Measurements from ENCODE around the gene SLC43A1.
"Not testable (repeated sequence)": the region's sequence is repeated elsewhere in the genome, so short reads cannot be mapped to it uniquely, and the experiment has no call there.

SLC43A1 gene

DNA sequence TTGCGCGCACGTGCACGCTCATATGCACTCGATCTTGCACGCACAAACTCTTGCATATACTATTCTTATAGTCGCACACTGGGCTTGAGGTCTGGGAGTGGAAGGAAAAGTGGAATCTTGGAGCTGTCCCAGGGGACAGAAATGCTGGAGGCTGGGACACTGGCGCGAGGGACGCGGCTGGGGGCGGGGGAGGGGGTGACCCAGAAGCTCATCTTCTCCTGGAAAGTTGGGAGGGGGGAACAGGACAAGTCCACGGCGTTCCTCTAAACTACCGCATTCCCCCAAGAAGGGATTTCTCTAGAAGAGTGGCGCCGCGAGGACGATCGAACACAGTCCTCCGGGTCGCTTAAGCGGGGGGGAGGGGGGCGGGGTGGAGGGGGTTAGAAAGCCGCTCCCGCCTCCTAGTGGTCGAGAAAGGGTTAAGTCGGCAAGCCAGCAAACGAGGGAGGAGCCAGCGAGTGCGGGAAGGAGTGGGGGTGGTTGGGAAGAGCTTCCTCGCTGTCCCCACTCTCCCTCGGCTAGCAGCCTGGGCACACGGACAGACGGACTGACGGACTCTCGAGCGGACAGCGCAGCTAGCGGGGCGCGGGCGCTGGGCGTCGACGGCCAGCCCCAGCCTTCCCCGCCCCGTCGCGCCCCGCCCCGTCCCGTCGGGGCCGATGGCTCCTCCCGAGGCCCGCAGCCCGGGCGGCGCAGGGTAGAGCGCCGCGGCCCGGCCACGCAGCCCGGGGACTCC, 55.3 kb downstream of the SLC43A1 start, which contains the start of gene RTN4RL2:
TSS of gene RTN4RL2 (plus strand) at position 507 of the 736 bp plus-strand sequence. CDS start 338 bp downstream, outside the sequence.
- no peak for DNase-seq

DNA sequence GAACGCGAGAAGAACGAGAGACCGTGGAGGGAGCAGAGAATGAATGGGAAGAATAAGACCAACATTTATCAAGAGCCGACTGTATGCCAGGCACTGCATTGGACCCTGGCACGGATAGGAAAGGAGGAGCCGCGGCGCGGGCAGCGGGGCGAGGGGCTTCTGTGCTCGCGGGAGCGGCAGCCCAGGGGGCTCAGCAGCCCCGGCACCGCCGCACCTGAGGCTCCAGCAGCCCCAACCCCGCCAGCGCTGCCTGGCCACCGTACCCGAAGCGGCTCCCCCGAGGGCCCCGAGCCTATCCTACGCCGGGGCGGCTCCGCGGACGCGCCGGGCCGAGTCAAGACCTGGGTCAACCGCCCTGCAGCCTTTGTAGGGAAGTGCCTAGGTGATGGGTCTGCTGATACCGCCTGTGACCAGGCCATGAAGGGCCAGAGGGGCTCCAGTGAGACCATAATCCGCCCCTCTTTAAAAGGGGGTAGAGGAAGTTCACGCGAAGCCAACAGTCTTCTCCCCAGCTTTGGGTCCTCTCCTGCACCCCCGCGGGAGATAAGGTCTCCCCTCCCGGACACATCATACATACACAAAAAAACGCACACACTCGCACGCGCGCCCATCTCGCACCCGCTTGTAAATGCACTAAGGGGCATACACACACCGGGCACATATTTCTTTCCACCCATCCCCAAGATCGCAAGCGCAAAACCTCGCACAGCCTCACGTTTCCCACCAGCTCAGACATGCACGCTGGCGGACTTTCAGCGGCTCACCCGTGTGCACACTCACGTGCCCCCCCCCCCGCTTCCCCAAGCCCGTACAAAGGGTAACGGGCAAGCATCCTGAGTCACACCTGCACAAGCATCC, 56.1 kb downstream of the SLC43A1 start:
- DNase-seq, result no peak

DNA sequence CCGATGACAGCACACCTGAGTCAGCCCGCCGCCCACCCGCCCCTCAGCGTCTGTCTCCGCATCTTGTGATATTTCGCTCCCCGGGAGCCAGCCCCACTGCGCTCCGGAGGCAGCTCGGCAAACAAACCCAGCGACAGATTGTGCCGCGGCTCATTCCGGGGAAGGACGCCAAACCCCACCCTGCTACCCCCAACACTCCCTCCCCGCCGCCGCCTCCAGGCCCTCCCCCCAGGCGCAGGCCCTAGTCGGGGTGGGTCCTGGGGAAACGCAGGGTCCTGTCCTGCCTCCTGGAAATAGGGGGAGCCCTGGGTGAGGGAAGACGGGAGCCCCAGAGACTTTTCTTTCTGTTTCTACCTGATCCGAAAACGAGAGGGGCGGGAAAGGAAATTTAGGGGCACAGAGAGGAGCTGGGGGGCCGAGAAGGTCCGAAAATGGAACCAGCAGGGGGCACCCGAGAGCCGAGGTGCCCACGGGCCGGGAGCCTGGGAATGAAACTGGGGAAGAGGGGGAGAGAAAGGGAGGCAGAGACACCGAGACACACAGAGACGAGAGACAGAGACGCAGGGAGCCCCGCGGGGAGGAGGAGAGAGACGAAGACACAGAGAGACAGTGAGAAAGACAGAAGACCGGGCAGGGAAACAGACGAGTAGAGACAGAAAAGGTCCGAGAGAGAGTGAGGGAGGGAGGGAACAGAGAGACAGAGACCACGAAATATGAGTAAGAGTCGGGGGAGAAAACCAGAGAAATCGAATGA, 56.9 kb downstream of the SLC43A1 start:
- DNase-seq, result no peak

DNA sequence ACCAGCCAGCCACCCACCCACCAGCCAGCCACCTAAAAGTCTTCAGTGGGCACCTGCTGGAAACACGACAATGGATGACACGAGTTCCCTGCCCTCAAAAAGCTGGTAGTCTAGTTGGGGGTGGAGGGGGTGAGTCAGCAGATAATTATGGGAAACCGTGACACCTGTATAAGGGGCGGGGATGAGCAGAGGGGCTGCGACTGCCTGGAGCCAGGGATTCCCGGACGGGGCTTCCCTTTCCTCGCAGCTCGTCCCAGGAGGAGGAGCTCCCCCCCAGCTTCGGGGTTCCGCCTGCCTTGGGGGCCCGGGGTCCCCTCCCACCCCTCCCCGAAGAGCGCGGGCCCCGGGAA, 57.5 kb downstream of the SLC43A1 start:
- DNase-seq, result no peak

DNA sequence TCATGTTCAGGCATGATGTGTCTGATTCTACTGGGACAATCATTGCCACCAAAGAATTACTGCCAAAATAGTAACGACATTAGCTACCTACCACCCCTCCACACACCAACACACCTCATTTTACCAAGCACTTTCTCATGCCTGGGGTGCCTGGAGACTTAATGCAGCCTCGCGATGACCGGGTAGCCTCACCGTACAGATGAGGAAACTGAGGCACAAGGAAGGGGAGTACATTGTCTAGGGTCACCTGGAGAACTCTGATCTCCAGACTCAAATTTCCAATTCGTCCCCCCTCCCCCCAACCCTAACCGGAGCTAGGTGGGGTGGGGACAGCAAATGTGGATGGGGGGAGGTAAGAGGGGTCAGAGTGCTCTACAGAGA, 57.9 kb downstream of the SLC43A1 start:
- DNase-seq, result no peak

DNA sequence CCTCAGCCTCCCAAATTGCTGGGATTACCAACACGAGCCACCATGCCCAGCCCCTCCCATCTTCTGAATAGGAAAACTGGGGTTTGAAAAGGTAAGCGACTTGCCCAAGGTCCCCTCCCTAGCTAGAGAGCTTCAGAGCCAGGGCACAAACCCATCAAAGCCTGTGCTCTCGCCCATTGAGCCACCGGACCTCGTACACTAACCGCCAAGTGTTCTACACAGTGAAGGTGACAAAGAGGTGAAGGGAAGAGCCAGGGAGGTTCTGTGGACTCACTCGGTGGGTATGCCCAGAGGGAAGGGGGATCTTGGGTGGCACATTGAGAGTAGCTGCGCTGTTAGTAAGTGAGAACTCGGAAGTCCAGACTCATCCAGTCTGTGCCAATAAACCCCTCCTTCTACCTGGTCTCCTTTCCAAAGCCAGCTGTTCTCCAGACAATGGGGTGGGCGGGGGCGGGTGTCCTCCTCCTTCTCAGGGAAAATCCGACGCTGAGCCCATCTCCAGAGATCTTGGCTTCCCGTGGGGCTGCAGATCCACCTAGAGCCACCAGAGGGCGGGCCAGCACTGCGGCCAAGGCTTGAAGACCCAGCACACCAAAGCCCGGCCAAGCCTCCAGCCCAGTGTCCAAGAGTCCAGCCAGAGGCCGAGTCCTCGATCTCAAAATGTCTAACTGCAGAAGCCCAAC, 58.4 kb downstream of the SLC43A1 start:
- DNase-seq, result peak in 1 of 2 experiments; percentile 51

DNA sequence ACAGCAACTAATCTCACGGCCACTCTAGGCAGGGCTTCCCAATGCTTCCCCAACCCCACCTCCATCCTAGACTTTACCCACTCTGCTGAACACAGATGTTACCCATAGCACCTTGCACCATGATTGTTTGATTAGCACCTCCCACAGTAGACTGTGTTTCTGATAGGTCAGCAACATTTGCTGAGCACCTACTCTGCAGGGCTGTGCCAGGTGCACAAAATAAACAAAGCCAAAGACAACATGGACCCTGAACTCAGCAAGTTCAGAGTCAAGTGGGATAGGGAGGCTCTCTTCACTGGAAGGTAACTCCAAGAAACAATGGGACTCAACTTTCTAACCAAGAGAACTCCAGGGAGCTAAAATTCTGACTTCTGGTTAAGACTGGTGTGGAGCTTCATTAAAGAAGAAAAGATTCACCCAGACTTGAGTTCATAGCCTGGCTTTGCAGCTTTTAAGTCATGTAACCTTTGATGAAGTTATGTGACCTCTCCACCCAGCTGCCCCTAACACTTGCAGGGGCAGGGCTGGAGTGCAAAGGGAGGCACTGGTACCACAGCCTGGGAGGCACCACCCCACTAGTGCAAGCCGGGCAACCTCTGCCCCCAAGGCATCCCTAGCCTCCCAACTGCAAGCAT, 61.8 kb downstream of the SLC43A1 start:
- no peak for DNase-seq

DNA sequence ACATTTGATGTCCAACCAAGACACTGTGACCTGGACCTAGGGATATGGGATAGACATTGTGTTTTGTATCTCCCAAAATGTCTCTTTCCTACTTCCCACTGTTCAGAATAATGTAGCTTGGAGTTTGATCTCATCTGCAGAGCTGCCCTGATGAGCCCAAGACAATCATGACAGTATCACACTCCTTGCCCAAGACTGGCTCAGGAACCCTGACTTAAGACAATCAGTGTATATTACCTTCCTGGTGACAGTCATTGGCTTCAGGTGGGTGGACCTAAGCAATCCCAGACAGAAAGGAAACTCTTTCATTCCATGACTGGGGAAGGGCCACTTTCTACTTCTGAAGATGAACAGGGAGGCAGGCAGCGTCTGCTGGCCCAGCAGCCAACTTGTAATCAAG, 69.4 kb downstream of the SLC43A1 start:
- no peak for DNase-seq

DNA sequence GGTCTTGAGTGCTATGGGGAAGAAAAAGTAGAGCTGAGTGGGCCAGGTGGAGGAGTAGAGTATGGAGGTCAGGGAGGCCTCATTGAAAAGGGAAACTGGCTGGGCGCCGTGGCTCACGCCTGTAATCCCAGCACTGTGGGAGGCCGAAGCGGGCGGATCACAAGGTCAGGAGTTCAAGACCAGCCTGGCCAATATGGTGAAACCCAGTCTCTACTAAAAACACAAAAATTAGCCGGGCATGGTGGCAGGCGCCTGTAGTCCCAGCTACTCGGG, 70.4 kb downstream of the SLC43A1 start:
- DNase-seq, result not testable (repeated sequence)

DNA sequence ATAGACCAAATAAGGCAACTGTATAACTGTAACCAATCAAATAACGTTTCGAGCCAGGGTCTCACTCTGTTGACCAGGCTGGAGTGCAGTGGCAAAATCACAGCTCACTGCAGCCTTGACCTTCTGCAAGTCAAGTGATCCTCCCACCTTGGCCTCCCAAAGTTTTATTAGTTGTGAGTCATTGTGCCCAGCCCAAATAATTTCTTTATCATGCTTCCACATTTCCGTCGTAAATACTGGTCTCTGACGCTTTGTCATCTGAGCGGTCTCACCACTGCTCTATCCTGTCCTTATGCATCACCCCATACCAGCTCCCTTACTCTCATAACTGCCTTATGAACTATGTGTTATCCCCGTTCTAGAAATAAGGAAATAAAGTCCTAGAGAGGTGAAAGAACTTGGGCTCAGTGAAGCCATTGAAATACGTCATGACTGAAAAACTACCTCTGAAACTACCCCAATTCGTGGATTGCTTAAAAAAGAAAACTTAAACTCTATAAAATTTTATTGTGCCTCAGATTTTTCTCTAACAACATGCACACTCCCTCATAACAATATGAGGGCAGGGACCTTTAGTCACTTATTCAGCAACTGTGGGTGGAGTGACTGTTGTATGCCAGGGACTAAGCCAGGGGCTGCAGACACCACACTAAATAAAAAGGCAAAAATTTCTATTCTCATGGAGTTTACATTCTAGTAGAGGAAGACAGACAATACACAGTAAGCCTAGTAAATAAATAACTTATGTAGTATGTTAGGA, 71.0 kb downstream of the SLC43A1 start:
- DNase-seq, result no peak

DNA sequence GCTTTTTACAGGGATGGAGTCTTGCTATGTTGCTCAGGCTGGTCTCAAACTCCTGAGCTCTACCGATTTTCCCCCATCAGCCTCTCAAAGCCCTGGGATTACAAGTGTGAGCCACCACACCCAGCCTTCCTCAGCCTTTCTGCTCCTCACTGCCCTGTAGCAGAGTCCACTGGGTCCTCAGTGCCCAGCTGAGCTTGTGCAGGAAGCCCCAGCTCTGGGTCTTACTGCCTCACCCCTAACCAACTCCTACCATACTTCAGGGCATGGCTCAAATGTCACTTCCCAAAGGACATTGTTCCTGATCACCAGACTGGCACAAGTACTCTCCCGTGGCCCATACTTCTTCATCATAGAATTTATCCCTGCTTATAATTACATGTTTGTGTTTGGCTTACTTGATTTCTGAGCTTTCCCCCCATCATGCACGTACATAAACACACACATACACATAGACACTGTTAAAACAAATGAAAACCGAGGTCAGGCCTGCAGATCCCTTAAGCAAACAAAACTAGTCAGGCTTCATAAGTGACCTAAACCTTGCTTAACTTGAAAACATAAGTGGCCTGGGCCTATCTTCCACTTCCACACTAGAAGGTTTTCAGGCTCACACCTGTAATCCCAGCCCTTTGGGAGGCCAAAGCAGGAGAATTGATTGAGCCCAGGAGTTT, 74.6 kb downstream of the SLC43A1 start:
- DNase-seq, result no peak

DNA sequence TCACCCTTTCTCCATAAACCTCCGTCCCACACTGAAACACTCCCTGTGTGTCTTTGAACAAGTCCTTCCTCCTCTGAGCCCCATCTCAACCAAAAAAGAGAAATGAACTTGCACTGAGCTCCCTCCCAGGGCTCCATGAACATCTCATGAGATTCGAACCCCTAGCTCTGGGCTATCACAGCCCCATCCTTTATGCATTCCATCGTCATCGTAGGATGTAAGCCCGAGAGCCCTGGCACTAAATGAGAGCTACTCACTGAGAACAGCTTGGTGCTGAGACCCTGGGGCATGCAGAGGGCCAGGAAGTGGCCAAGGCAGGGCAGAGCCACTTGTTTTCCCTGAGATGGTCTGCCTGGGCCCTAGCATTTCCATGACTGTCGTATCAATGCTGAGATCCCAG, 75.7 kb downstream of the SLC43A1 start:
- no peak for DNase-seq

DNA sequence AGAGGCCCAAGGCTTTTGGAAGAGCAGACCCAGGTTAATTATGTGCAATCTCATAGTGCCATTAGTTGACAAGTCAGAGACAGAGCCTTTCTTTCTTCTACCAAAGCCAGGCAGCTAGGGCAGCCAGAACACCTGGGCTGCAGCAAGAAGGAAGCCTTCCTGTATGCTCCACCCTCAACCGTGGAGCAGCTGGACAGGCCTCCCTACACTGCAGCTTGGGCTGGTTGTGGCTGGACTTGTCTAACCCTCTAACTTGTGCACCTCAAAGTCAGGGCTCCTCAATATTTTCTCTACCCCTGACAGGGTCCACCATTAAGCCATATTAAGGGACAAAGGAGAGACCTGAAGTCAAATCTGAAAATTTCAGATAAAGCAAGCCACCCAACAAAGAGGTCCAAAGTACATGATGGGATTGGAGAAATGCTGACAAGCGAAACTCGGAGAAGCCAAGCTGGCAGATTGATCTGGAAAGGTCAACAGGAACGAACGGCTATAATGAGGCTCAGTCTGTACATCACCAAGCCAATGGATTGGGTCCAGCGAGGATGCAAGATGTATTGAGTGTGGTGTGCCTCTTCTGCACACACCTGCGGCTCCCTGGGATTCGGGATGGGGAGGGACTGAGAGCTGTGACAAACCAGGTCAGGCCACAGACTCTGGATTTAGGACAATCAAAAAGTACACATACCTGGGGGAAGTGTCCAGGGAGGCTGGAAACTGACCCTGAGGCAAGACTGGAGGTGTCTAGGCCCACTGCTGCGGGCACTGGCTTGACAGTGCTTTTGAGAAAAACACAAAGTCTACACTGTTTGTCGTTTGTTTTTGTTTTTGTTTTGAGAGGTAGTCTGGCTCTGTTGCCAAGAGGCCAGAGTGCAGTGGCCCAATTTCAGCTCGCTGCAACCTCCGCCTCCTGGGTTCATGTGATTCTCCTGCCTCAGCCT, 76.9 kb downstream of the SLC43A1 start:
- no peak for DNase-seq

DNA sequence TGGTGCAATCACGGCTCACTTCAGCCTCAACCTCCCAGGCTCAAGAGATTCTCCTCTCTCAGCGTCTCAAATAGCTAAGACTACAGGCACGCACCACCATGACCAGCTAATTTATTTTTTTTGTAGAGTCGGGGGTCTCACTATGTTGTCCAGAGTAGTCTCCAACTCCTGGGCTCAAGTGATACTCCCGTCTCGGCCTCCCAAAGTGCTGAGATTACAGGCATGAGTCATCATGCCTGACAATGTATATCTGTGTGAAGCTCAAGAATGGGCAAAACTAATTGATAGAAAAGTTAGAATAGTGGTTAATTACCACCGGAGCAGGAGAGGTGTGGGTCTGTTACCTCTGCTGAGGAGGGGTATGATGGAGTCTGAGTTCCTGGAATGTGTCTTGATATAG, 79.5 kb downstream of the SLC43A1 start:
- DNase-seq, result no peak

DNA sequence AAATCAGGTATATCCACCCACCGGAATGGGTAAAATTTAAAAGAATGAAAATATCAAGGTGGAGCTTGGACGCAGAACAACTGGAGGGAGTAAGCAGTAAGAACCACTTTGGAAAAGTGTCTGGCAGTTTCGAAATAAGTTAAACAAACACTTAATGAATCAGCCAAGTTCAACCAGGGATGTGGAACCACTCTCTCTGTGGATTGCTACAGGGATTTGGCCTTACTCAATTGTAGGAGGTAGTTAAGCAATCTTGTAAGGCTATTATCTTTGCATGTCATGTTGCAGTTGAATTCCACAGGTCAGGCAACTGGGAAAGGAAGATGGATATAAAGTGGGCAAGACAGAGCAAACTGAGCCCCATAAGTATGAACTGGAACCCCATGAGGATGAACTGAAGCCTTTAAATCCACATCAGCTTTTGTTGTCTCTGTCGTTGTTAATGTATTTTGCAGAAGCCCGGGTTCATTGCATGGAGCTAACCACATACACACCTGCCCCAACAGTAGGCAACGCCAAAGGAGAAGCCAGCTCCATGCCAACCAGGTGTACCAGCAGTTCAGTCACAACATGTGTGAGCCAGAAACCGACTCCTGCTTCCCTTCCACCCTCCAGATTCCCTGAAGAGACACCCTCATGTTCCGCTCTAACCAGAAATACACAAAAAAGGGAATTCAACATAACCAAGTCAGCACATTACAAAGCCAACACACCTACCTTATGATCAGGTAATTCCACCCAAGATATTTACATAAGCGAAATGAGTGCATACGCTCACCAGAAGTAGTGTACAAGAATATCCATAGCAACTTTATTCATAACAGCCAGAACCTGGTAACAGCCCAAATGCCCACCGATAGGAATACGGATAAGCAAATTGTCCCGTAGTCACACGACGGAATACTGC, 80.6 kb downstream of the SLC43A1 start:
- no peak for DNase-seq

All from SHP77 (cell line).